ENCODE measurements around the gene RPL36.

- no peak for TF ChIP-seq CTCF (conservative IDR thresholded peaks at IDR 0.05; ENCODE audit: low read length)
- no peak for TF ChIP-seq EZH2phosphoT487 (IDR thresholded peaks at IDR 0.05; ENCODE audit: borderline replicate concordance)
Measured at GRCh38 chr19:5663904-5664303, 26.2 kb upstream of the RPL36 start.

Measured in Loucy (cell line).